GM06990 (cell line): Measurements from ENCODE around the gene AHCY.
"Not testable (repeated sequence)": the region's sequence is repeated elsewhere in the genome, so short reads cannot be mapped to it uniquely, and the experiment has no call there.

Experiments
- DNase-seq: peaks from one replicate; pipeline ENCODE4 v3.0.0-alpha.2; 2011; ENCODE audit not compliant: insufficient read length; ENCODE audit errors: extremely low read depth
- H3K27me3 ChIP-seq: replicated peaks from 2 replicates; pipeline ENCODE4 v1.6.0; 2011; ENCODE audit warnings: low read length; ENCODE audit not compliant: control insufficient read depth, insufficient read depth
- H3K36me3 ChIP-seq: 2 replicates; pipeline ENCODE4 v1.5.1; 2011; ENCODE audit warnings: low read length; ENCODE audit not compliant: control insufficient read depth, insufficient read depth
- H3K4me3 ChIP-seq: replicated peaks from 2 replicates; pipeline ENCODE4 v1.5.1; 2011; ENCODE audit warnings: low read depth, mild to moderate bottlenecking, control low read depth, low read length
- TF ChIP-seq, protein P1 (sequence below): IDR thresholded peaks from 2 replicates; pipeline ENCODE4 v1.5.1; 2011; ENCODE audit warnings: low read length, control low read depth, mild to moderate bottlenecking, inconsistent platforms; ENCODE audit not compliant: insufficient read depth, poor library complexity, severe bottlenecking

Gene AHCY

DNA sequence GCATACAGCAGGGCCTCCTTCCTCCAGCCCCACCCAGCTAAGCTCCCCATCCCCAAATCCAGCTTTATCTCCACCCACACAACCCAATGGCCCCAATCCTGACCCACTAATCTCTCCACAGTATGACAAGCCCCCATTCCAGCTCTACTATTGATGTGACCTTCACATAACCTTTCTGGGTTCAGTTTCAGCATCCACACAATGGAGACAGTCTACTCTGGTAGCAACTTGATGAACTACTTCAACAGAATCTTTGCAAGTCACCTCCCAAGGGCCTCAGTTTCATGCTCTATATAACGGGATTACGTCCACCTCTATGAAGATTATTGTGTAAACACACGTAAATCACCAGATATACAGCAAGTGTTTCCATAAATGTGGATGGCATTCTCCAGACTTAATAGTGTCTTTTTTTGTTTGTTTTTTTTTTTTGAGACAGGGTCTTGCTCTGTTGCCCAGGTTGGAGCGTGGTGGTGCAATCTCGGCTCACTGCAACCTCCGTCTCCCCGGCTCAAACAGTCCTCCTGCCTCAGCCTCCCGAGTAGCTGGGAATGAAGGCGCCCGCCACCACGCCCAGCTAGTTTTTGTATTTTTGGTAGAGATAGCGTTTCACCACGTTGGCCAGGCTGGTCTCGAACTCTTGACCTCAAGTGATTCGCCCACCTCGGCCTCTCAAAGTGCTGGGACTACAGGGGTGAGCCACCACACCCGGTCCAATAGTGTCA, 1.4 kb downstream of the AHCY start:
- Histone ChIP-seq H3K4me3 (peak overlapping the region; percentile 90), H3K27me3 (no peaks in the 10 kb centered on the region), H3K36me3 (peaks cover 2% of the 10 kb centered on the region; the same call in 1 of the 2 replicates)
- no peak for DNase-seq
- TF ChIP-seq, protein P1, sequence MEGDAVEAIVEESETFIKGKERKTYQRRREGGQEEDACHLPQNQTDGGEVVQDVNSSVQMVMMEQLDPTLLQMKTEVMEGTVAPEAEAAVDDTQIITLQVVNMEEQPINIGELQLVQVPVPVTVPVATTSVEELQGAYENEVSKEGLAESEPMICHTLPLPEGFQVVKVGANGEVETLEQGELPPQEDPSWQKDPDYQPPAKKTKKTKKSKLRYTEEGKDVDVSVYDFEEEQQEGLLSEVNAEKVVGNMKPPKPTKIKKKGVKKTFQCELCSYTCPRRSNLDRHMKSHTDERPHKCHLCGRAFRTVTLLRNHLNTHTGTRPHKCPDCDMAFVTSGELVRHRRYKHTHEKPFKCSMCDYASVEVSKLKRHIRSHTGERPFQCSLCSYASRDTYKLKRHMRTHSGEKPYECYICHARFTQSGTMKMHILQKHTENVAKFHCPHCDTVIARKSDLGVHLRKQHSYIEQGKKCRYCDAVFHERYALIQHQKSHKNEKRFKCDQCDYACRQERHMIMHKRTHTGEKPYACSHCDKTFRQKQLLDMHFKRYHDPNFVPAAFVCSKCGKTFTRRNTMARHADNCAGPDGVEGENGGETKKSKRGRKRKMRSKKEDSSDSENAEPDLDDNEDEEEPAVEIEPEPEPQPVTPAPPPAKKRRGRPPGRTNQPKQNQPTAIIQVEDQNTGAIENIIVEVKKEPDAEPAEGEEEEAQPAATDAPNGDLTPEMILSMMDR: no peak

- DNase-seq: no peak
- Histone ChIP-seq H3K36me3 (peaks cover 3% of the 10 kb centered on the region; the same call in 1 of the 2 replicates), H3K27me3 (no peaks in the 10 kb centered on the region), H3K4me3 (peak overlapping the region; percentile 6; the same call in 1 of the 2 replicates)
- TF ChIP-seq, protein P1: no peak
Measured at GRCh38 chr20:34300809-34301586, 2.2 kb downstream of the AHCY start.

GRCh38 chr20:34300256-34300806, 2.8 kb downstream of the AHCY start:
- Histone ChIP-seq H3K36me3 (peaks cover 3% of the 10 kb centered on the region; the same call in 1 of the 2 replicates), H3K4me3 (no peak overlapping the region), H3K27me3 (no peaks in the 10 kb centered on the region)
- TF ChIP-seq, protein P1: no peak
- DNase-seq: no peak

- peaks cover 5% of the 10 kb centered on the region for H3K36me3 ChIP-seq
- no peak for DNase-seq
- H3K4me3 ChIP-seq: no peak overlapping the region
- TF ChIP-seq, protein P1: no peak
- no peaks in the 10 kb centered on the region for H3K27me3 ChIP-seq
Measured at GRCh38 chr20:34299556-34300255, 3.4 kb downstream of the AHCY start.

DNA sequence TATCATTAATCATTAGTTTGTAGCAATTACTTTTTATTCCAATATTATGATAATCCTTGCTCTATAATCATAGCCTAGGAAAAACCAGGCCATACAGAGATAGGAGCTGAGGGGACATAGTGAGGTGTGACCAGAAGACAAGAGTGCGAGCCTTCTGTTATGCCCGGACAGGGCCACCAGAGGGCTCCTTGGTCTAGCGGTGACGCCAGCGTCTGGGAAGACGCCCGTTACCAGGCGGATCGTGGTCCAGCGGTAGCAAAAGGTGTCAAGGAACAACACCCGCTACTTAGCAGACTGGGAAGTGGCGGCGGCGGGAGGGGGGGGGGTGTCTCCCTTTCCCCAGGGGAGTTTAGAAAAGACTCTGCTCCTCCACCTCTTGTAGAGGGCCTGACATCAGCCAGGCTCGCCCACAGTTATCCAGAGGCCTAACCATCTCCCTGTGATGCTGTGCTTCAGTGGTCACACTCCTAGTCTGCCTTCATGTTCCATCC, 4.8 kb downstream of the AHCY start:
- DNase-seq, H3K27me3 ChIP-seq, H3K4me3 ChIP-seq: not testable (repeated sequence)
- H3K36me3 ChIP-seq: peaks cover 12% of the 10 kb centered on the region
